Eye (tissue), 1 donor: ENCODE results near the gene LRRC47.

Experiments used
- DNase-seq: peaks from one replicate; pipeline ENCODE4 v3.0.0-alpha.2; 2015

Gene LRRC47

GRCh38 chr1:3731583-3732433 is 64.5 kb downstream of the LRRC47 start:
- peak; percentile 57 for DNase-seq

GRCh38 chr1:3730543-3731247 is 65.6 kb downstream of the LRRC47 start:
- DNase-seq, result no peak

GRCh38 chr1:3729594-3730542 is 66.4 kb downstream of the LRRC47 start:
- DNase-seq, result no peak
